Lung (tissue), 12 donors: Measurements from ENCODE around the gene STC2. TPM values are rescaled to one million over a fixed set of nuclear protein-coding genes. Genes with fewer than 3 reads are reported as not detected.

Experiments
- ATAC-seq: fragments of 200-7000 bp; cut with Tn5 transposase; one replicate; pipeline ENCODE4 v1.9.1; 2020; ENCODE audit warnings: moderate number of reproducible peaks; ENCODE audit not compliant: insufficient read depth, low FRiP score
- DNase-seq, 3 donors: peaks; one replicate each; pipeline ENCODE4 v3.0.0-alpha.2; 2013 to 2017
- H3K27ac ChIP-seq, 2 donors: one replicate each; pipeline ENCODE4 v1.5.1; 2013; ENCODE audit warnings: mild to moderate bottlenecking in 2 of 2, moderate library complexity in 2 of 2, control low read depth in 1 of 2, inconsistent platforms in 1 of 2, low read depth in 1 of 2, low read length in 1 of 2
- H3K27me3 ChIP-seq, 3 donors: one replicate each; pipeline ENCODE4 v1.5.1; 2013; ENCODE audit warnings: low read length in 2 of 3; ENCODE audit not compliant: control insufficient read depth in 3 of 3, insufficient read depth in 3 of 3
- H3K36me3 ChIP-seq, 4 donors: one replicate each; pipeline ENCODE4 v1.5.1; 2013; ENCODE audit warnings: low read length in 4 of 4, mild to moderate bottlenecking in 1 of 4, moderate library complexity in 1 of 4; ENCODE audit not compliant: control insufficient read depth in 4 of 4, insufficient read depth in 4 of 4
- H3K4me1 ChIP-seq, 5 donors: one replicate each; pipeline ENCODE4 v1.5.1; 2013; ENCODE audit warnings: low read length in 5 of 5, mild to moderate bottlenecking in 2 of 5, moderate library complexity in 1 of 5; ENCODE audit not compliant: control insufficient read depth in 5 of 5, insufficient read depth in 5 of 5
- H3K4me3 ChIP-seq: one replicate; pipeline ENCODE4 v1.5.1; 2013; ENCODE audit warnings: mild to moderate bottlenecking, control low read depth, moderate library complexity
- H3K9ac ChIP-seq, 2 donors: one replicate each; pipeline ENCODE4 v1.5.1; 2013; ENCODE audit warnings: low read length in 2 of 2, control low read depth in 1 of 2; ENCODE audit not compliant: insufficient read depth in 1 of 2
- H3K9me3 ChIP-seq, 4 donors: one replicate each; pipeline ENCODE4 v1.5.1; 2013; ENCODE audit warnings: low read length in 3 of 4, mild to moderate bottlenecking in 1 of 4, moderate library complexity in 1 of 4; ENCODE audit not compliant: control insufficient read depth in 4 of 4, insufficient read depth in 3 of 4
- CTCF ChIP-seq: IDR thresholded peaks from 2 replicates; pipeline ENCODE4 v1.5.1; 2012; ENCODE audit warnings: mild to moderate bottlenecking; ENCODE audit errors: control extremely low read depth, extremely low read depth
- WGBS, 2 donors: extraction: QIAGEN DNeasy Blood & Tissue Kit; methylation state at CpG; one replicate each; pipeline ENCODE4 v1.1.7; 2013; 5-methylcytosine and 5-hydroxymethylcytosine counted together
- polyA plus RNA-seq, 2 donors: library from polyadenylated mRNA; stranded (reverse); fragments of 200-250 nt; gene quantifications; one replicate each; pipeline ENCODE4 v1.2.1, GENCODE V29; 2013
- total RNA-seq, 2 donors: library from RNA; depleted of rRNA in 1 of 2; stranded (reverse); fragments of >200 nt in 1 of 2; gene quantifications; one replicate each; pipeline ENCODE4 v1.2.1, GENCODE V29; 2014 to 2021
- donor health status: control.
- donor health status: control.
- donor health status: Bipolar disorder and iron deficiency.
- donor health status: healthy.
- donor health status: DM: yes; HTN: yes; CAD: no.

The STC2 gene
- total and polyA plus RNA-seq, 4 donors: 3.1 to 18.1 (median 8.4) TPM

GRCh38 chr5:173318881-173319620 lies 9.2 kb downstream of the STC2 start:
- H3K9ac ChIP-seq: no peak overlapping the region
- no peaks in the 10 kb centered on the region for H3K9me3 ChIP-seq
- DNase-seq (no peak), ATAC-seq (no peak)
- TF ChIP-seq CTCF: no peak
- H3K27me3 ChIP-seq: no peaks in the 10 kb centered on the region
- H3K27ac ChIP-seq: no peak overlapping the region
- H3K4me1 ChIP-seq: peaks cover 12 to 97% (median 46%) of the 10 kb centered on the region in 5 donors
- H3K4me3 ChIP-seq: no peak overlapping the region
- WGBS, 2 donors: 90 to 91% methylated on average over 7 of the region's 7 CpGs
- peaks cover 0 to 3% (median 0%) of the 10 kb centered on the region in 4 donors for H3K36me3 ChIP-seq

DNA sequence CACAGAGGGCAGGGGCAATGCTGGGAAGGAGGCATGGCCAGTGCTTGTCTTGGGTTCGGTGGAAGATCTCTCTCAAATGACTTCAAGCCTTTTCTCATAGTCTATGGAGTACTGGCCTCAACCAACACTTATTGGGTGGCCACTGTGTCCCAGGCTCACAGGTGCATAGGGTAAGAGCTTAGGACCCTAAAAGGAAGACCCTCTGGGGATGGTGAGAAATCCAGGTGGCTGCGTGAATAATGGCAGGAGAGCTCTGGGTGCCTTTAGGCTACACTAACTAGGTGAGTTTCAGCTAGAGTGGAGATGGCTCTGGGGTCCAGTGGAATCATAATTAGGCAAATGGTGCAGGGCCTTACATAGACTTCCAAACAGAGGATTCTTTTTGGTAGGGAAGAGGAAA lies 9.9 kb downstream of the STC2 start:
- no peak overlapping the region for H3K27ac ChIP-seq
- H3K4me1 ChIP-seq: peaks cover 5 to 91% (median 40%) of the 10 kb centered on the region in 5 donors
- no peak for TF ChIP-seq CTCF
- ATAC-seq: no peak
- no peaks in the 10 kb centered on the region for H3K9me3 ChIP-seq
- 89 to 95% methylated on average over 2 of the region's 2 CpGs for WGBS, 2 donors
- H3K9ac ChIP-seq: no peak overlapping the region
- DNase-seq: no peak
- H3K27me3 ChIP-seq: no peaks in the 10 kb centered on the region
- H3K36me3 ChIP-seq: peaks cover 0 to 3% (median 0%) of the 10 kb centered on the region in 4 donors
- H3K4me3 ChIP-seq: no peak overlapping the region

GRCh38 chr5:173317852-173318251 lies 10.4 kb downstream of the STC2 start:
- ATAC-seq (no peak), DNase-seq (no peak)
- Histone ChIP-seq H3K9ac (no peak overlapping the region), H3K4me3 (no peak overlapping the region), H3K9me3 (no peaks in the 10 kb centered on the region), H3K4me1 (peaks cover 3 to 91% (median 35%) of the 10 kb centered on the region in 5 donors), H3K36me3 (peaks cover 0 to 3% (median 0%) of the 10 kb centered on the region in 4 donors), H3K27ac (no peak overlapping the region), H3K27me3 (no peaks in the 10 kb centered on the region)
- 93 to 97% methylated on average over 18 of the region's 18 CpGs for WGBS, 2 donors
- no peak for TF ChIP-seq CTCF
